G401.6 (cell line): ENCODE data around the gene HRNR.

Source experiments
- FAIRE-seq: peaks from 2 replicates; lab custom pipeline; 2012; peaks lifted over from hg19 to GRCh38; lab: Jason Lieb, UNC

HRNR gene

DNA sequence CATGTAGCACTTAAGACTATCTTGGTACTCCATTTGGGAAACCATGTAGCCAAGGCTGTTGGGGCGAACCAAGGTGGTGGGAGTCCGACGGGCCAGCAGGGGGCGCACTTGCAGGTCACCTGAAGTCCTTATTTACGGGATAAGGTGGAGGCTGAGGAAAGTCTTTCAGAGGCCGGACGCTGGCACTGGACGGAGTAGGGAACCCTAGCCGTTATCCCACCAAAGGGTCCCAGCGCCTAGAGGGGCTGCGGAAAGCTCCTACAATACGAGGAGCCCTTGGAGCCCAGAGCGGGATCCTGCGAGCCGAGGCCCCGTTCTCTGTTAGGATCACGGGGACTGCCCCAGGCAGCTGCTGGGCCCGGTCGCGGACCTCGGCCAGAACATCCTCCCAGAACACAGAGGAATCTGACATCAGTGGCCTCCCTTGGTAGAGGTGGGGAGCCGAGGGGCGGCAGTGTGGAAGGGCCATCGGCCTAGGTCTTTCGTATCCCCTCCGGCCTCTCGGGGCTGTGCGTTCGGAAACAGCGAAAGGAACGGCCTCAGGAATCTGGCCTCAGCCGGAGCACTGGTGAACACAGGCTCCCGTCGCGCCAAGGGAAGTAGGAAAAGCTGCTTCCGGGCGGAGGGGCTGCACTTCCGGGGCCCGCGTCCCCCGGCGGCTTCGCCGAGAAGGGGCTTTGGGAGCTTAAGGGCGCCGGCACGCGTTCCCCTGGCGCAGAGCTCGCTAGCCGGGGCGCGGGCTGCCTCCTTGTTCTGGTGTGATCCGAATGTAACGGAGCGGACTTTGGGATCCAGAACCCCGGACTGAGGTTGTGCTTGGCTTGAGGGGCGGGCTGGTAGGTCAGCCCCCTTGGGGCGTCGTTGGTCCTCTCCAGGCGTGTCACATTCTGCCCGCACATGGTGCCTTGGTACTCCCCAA, 35.1 kb downstream of the HRNR start:
- no peak for FAIRE-seq

DNA sequence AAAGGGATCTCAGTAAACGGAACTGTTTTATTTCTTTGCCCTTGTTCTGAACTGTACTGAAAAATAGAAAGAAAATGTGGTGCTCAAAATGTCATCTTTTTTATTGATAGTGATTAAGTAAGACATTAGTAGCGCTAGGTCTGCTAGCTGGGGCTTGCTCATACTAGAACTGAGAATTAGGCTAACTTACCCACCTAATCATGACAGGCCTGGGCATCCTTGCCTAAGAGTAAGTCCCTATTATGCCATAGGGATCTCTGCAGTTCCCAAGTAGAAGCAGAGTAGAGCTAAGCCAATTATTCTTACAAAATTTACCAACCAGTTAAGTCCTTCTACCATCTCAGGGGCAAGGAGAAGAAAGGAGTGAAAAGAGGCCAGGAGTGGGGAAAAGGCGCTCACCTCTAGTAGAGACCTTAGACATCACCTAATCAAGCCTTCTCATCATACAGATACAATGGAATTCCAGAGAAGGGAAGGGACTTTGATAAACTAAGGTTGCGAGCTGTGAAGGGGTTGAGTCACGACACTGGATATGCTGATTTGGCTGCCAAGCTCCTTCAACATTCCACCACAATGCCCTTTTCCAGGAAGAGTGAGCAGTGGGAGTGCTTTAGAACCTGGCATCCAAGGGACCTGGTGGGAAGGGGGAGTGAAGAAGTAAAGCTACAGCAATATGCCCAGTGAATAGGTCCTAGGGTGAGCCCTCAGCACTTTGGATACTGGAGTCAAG, 37.3 kb downstream of the HRNR start:
- no peak for FAIRE-seq

DNA sequence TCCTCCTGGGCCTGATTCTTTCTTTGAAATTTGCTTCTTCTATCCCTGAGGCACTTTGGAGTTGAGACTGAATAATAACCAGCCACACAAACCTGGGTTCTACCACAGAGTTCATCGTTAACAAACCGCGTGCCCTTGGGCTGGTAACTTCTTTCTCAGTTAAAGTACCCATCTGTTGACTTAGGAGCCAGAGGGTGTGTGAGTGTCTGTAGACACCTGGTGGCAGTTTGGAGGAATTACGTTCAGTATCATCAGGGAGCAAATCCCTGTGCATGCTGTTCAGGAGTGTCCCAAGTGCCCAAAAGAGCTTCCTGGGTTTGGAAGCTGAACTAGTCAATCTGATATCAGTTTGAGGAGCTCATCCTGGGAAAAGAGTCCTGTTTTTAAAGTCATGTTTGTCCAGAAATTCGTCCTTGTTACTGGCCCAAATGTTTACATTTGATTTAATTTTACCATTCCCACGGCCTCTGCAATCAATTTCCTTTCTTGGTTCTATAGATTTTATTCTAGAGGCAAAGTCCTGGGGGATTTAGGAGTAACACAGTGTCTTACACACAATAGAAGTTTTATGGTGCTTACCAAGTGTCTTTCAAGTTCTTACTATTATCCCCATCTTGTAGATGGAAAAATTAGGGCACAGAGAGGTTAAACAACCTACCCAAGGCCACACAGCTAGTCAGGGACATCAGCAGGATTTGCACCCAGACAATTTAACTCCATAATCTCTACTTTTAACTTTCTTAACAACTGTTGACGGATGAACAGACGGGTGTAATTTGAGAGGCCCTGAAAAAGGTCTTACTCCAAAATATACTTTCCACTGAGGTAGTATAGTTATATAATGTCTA, 38.2 kb downstream of the HRNR start:
- FAIRE-seq, result no peak

DNA sequence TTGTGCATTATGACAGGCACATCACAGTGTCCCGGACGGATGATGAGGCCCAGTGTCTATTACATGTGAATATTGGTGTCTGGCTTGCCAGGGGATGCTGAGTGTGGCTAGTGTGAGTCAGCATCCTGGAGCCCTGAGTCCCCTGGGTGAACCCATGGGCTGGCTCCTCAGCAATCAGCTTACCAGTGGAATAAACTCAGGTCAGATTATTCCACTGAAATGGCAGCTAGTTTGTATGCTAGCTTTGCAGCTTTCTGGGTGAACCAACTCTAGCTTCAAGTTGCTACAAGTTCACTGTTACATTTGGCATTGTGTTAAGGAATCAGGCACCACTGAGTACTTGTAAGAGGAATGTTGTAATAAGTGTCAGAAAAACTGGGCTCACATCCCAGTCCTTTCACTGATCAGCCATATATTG, 41.0 kb downstream of the HRNR start:
- FAIRE-seq, result no peak

DNA sequence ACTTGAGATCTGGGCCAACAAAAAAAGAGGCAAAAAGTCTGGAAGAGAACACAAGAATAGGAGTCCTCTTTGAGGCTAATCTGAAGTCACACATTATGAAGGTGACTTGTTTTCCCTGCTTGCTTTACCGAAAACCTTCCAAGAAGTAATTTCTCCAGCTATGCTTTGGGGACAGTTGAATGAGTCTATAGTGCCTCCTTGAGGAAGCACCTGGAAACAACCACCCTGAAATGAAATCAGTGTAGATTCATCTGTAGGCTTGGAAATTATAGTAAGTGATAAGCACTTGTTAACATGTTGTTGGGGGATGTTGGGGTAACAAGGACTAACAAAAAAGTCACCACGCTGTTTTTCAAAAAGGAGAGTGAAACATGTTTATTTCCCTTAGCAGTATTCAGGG, 41.6 kb downstream of the HRNR start:
- FAIRE-seq, result no peak

DNA sequence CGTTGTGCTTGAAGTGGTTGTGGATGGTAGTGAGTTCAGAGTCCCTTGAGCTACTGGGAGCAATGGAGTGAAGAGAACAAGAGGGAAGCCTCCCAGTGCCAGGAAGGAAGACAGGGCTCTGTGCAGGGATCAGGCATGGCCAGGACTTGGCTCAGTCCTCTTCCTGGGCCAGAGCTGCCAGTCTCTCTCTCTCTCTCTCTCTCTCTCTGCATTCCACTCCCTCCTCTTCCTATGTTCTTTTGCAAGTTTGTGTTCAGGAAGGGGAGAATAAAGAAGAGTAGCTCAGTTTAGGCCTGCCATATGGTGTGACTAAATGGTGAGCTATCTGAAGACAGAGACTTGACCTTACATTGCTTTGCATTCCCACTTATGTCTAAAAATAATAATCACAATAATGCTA, 44.4 kb downstream of the HRNR start:
- no peak for FAIRE-seq

DNA sequence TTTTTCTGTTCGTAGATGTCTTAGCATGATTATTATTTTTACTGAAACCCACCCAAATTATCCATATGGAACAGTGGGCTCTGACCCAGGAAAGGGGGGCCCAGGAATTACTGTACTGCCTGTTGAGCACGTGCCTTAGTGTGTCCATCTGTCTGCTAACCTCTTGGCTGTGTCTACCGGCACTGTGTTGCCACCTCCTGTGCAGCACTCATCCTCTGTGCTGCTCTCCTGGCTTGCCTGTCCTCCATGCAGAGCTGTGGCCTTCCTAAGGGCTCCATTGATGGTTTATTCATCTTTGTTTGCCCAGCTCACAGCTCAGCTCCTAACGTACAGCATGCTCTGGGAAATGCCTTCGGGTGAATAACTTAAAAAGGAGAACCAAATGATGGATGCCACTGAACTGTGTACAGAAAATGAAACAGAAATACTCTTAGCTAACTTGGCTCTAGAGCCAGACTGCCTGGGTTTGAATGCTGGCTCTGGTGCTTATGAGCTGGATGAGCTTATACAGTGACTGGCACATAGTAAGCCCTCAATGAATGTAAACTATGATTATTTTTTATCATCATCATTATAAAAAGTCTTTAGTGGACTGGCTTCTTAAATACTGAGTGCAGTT, 53.6 kb downstream of the HRNR start:
- FAIRE-seq, result no peak

DNA sequence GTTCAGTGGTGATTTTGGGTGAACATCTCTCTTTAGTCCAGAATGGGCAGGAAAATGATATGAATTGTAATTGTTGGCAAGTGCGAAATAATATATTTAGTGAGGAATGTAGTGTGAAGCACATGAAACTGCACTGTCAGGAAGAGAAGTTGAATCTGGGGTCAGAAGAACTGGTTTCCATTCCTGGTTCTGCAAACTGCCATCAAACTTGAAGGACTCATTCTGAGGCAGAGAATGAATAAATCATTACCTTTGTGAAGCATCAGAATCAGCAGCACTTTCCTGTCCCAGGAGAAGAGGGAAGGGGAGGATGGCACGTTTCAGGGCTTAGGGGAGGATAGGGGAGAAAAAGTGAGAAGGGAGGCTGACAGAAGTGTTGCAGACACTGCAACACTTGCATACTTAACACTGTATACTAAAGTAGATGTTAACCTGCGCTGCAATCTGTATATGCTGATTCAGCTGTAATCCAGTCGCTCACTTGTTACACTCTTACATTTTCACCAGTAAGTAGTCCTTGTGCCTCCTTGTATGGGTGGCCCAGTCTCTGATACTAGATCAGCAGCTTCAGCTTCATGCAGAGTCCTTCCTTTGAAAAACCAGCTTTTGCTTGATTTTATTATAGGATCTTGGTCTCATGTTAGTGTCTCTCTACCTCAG, 54.5 kb downstream of the HRNR start:
- no peak for FAIRE-seq

DNA sequence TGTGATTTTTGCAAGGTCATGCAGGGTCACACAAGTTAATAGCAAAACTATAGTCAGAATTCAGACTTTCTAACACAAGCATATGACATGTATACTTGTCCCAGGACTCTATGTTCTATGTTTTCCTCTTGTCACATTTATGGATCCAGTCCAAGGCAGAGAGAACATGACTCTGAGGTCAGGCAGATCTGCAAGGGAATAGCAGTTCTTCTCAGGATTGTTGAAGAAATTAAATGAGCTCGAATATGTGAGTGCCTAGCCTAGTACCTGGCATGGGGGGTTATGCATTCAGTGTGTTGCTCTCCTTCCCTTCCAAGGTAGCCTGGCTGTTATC, 55.5 kb downstream of the HRNR start:
- FAIRE-seq, result no peak

DNA sequence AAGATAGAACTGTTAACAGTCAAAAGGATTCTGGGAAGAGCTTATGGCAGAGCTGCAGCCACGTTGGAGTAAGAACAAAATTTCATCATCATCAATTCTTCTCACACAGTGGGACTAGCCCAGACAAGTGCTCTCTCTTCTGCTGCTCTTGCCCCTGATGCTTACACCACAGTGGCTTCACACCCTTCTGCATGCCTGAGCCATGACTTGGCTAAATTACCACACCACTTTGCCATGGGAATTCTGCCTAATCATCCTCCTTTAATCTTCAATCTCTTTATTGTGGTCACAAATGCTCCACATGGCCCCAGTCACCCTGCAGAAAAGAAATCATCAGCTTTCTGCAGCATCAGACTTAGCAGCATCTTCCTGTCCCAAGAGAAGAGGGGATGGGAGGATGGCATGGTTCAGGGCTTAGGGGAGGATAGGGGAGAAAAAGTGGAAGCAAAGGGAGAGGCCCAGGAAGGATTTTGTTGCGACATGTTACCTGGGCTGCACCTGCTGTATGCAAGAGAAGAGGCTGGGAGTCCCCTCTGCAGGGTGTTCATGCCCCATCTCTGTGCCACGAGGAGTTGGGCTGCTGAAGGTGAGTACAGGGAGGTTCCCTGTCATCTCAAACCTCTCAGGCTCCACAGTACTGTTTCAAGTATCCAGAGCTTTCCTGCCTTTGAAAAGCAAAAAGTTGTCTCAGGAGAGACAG, 56.0 kb downstream of the HRNR start:
- FAIRE-seq, result no peak

DNA sequence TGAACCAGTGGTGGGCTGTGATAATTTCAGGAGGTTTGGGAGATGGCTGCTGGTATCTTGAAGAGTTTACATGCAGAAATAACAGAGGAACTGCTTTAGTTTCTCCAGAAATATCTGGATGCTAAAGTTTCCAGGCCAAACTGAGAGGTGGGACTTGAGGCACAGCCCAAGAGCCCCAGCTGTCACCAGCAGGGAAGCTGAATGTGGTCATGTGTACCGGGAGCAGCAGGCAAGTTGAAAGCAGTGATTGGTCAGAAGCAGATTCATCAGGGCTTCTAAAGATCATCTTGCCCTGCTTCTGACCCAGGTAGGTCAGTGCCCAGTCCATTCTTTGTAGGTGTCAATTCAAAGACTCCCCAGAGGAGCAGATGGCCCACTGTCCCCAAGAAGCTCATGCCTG, 57.0 kb downstream of the HRNR start:
- no peak for FAIRE-seq

DNA sequence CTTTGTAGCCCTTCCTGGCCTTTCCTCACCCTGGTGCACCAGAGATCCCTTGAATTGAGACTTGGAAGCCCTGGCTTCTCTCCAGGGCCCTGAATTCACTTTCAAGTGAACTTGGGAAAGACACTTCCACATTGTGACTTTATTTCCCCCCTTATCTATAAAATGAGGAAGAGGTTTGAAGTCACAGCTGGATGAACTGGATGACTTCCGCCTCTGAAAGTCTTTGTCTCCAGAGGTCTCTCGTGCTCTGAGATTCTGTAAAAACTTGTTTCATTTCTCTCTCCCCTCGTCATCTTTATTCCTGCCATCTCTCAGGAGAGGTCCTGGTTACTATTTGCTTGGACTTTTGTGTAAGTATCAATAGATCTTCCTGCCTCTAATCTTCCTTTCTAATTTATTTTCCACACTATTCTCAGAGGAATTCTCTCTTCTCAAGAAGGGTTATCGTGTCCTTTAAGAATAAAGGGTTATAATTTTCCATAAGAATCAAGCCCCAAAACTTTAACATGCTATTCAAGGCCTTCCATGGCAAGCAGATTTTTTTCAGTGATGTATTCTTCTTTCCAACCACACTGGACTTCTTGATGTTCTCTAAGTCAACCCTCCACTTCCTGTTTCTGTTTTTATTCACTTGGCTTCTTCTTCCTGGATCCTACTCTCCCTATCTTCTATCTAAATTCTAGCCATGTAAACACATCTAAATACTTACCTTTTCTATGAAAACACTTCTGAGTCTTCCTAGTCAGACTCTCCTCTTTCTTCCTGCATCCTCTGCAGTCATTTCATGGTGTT, 58.5 kb downstream of the HRNR start:
- FAIRE-seq, result no peak

DNA sequence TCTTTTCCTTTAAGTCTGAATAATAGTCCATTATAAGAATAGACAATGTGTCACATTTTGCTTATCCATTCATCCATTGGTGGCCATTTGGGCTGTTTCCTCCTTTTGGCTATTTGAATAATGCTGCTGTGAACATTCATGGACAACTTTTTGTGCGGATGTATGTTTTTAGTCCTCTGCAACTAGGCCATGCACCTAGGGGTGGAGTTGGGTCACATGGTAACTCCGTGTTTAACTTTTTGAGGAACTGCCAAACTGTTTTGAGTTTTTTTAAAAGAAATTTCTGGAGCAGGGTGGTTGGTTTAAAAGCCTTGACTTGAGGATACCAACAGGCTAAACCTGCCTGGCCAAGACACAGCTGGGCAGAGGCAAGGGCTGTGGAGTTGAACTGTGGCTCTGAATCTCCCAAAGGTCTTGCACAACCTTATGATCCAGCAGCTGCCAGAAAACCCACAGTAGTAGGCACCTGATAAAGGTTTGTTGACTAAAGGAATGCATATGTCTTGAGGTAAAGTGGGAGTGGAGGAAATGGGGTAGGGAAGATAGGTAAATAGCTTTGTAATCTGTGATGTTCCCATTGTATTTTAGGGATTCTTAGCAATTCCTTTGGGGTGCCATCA, 59.4 kb downstream of the HRNR start:
- no peak for FAIRE-seq

DNA sequence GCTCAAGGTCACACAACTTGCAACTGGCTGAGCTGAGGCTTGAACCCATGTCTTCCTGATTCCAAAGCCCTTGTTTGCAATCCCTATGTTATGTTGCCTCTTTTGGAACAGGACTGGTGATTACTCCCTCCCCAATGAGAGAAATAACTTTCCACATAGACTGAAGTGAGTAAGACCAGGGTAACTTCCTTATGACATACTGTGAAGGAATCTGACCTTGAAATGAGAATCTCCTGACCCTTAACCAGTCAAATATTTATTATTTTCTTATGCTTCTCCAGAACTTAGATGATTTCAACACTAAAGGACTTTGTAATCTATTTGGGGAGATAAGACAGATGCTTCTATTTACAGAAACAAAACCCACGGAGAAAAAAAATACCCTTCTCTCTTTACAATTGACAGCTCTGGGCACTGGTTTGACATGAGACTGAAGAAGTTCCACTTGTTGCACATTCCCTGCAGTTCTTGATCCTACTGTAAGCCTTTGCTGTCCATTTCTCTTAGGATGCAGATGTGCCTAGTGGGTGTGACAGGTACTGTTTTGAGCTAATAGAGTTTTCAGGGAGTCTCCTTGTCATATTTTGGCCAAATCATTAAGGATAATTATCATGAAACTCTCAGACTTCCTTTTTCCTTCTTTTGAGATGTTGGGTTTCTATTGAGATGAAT, 61.1 kb downstream of the HRNR start:
- no peak for FAIRE-seq
